ENCODE measurements around the gene SH3PXD2A. TPM values are rescaled to one million over a fixed set of nuclear protein-coding genes. Genes with fewer than 3 reads are reported as not detected.

The SH3PXD2A gene
- total and polyA plus RNA-seq, 10 of the 15 experiments (the other 5 are each of a cell fraction or from before 2014, with no cell fraction given): 0.63 to 14.0 (median 4.4) TPM

GRCh38 chr10:103854265-103854685 lies 1.1 kb downstream of the SH3PXD2A start:
- FAIRE-seq: no peak
- no peak overlapping the region for H3K4me2 ChIP-seq (ENCODE audit: control insufficient read depth, insufficient read depth)
- intact Hi-C loops (cut with micrococcal nuclease; ENCODE audit: unreplicated experiment): no loop called here

GRCh38 chr10:103853428-103854264 lies 1.7 kb downstream of the SH3PXD2A start:
- DNase-seq (ENCODE audit: low read depth, low spot score) (no peak), FAIRE-seq (no peak), ATAC-seq (no peak)
- SMC1A ChIA-PET (ENCODE audit: uncharacterized antibody, unreplicated experiment): interaction anchor here (0.6 to 2.5 kb wide), 4 partner anchors 8 to 168 kb away, joined by 3 to 13 read pairs (median 3); no protein-coding TSS in a partner anchor
- WGBS (ENCODE audit: insufficient coverage, insufficient replicate concordance, low lambda C conversion rate, missing lambda C conversion rate): 46% methylated on average over 9 of the region's 9 CpGs
- Histone ChIP-seq H3K9ac (ENCODE audit: control insufficient read depth, insufficient read depth, low read length) (no peak overlapping the region), H2AFZ (ENCODE audit: control insufficient read depth, low read depth, low read length) (no peak overlapping the region), H3K9me3 (replicated peaks; ENCODE audit: control insufficient read depth, insufficient read depth, low read length) (no peaks in the 10 kb centered on the region), H3K4me2 (ENCODE audit: control insufficient read depth, insufficient read depth) (no peak overlapping the region), H3K79me2 (ENCODE audit: control insufficient read depth, insufficient read depth, low read length) (no peaks in the 10 kb centered on the region), H3K27me3 (replicated peaks in 1 of 2; ENCODE audit: control insufficient read depth in 2 of 2, insufficient read depth in 2 of 2, low read length in 1 of 2) (peaks cover 10 to 18% of the 10 kb centered on the region in 2 experiments), H3K27ac (ENCODE audit: control insufficient read depth, insufficient read depth) (no peak overlapping the region), H3K4me1 (ENCODE audit: control insufficient read depth, insufficient read depth, low read length) (no peaks in the 10 kb centered on the region), H4K20me1 (ENCODE audit: control insufficient read depth, insufficient read depth) (no peaks in the 10 kb centered on the region), H3K36me3 (ENCODE audit: control insufficient read depth in 2 of 2, insufficient read depth in 2 of 2, low read length in 1 of 2) (no peaks in the 10 kb centered on the region), H3K4me3 (no peak overlapping the region)
- RAD21 ChIA-PET (ENCODE audit: unreplicated experiment): interaction anchor here (1.2 to 3.6 kb wide), 2 partner anchors 78 to 141 kb away, joined by 3 to 14 read pairs; no protein-coding TSS in a partner anchor
- no TSS peak for BruUV-seq (replicated peaks)
- in situ Hi-C loops (cut with MboI) (no loop called here), intact Hi-C loops (cut with micrococcal nuclease; ENCODE audit: unreplicated experiment) (no loop called here)
- POLR2A ChIA-PET: no interaction called here
- CTCF ChIA-PET: interaction anchor here (1.1 to 3.2 kb wide), 4 partner anchors 34 to 365 kb away, joined by 3 to 17 read pairs (median 3); no protein-coding TSS in a partner anchor
- TF ChIP-seq IRF5 (IDR thresholded peaks at IDR 0.05; ENCODE audit: borderline replicate concordance) (no peak), ATF3 (IDR thresholded peaks at IDR 0.05; ENCODE audit: borderline replicate concordance, extremely low read depth, low read depth, low read length) (no peak), HDGF (IDR thresholded peaks at IDR 0.05) (no peak), FOXK2 (IDR thresholded peaks at IDR 0.05) (no peak), RCOR1 (conservative IDR thresholded peaks at IDR 0.05; ENCODE audit: low read depth, low read length) (no peak), SREBF1 (IDR thresholded peaks at IDR 0.05; ENCODE audit: low read length) (no peak), E4F1 (IDR thresholded peaks at IDR 0.05; ENCODE audit: borderline replicate concordance, partially characterized antibody) (no peak)

More at GRCh38 chr10:103854265-103854685, 1.1 kb downstream of the SH3PXD2A start:
- no peak overlapping the region for H3K9ac ChIP-seq (ENCODE audit: control insufficient read depth, insufficient read depth, low read length)
- TF ChIP-seq NR2C2 (IDR thresholded peaks at IDR 0.05; ENCODE audit: borderline replicate concordance, control insufficient read depth, insufficient read length, low read depth) (no peak), CHD2 (IDR thresholded peaks at IDR 0.05; ENCODE audit: borderline replicate concordance, low read depth, low read length) (no peak), MEF2B (IDR thresholded peaks at IDR 0.05; ENCODE audit: partially characterized antibody, poor library complexity, severe bottlenecking) (no peak), FOS (IDR thresholded peaks at IDR 0.05; ENCODE audit: borderline replicate concordance, extremely low read depth, insufficient read length) (no peak), IKZF1 (conservative IDR thresholded peaks at IDR 0.05) (0 out of 2 replicates have a peak, but pooled peaks have one; percentile 8)
- no peak overlapping the region for H3K4me3 ChIP-seq
- ATAC-seq: no peak; the same call in 2 of the 3 replicates
- H4K20me1 ChIP-seq (ENCODE audit: control insufficient read depth, insufficient read depth): no peaks in the 10 kb centered on the region
- H2AFZ ChIP-seq (ENCODE audit: control insufficient read depth, low read depth, low read length): no peak overlapping the region
- no peaks in the 10 kb centered on the region; the same call in 1 of the 2 replicates for H3K4me1 ChIP-seq (ENCODE audit: control insufficient read depth, insufficient read depth, low read length)
- no peaks in the 10 kb centered on the region for H3K36me3 ChIP-seq (ENCODE audit: control insufficient read depth in 2 of 2, insufficient read depth in 2 of 2, low read length in 1 of 2)
- SMC1A ChIA-PET (ENCODE audit: uncharacterized antibody, unreplicated experiment): interaction anchor here (1.2 to 2.5 kb wide), 2 partner anchors 40 to 141 kb away, joined by 4 to 13 read pairs; no protein-coding TSS in a partner anchor
- no peak overlapping the region for H3K27ac ChIP-seq (ENCODE audit: control insufficient read depth, insufficient read depth)
- RAD21 ChIA-PET (ENCODE audit: unreplicated experiment): interaction anchor here (1.2 to 3.6 kb wide), 3 partner anchors 72 to 141 kb away, joined by 3 to 14 read pairs (median 3); no protein-coding TSS in a partner anchor
- in situ Hi-C loops (cut with MboI): no loop called here
- no peaks in the 10 kb centered on the region for H3K79me2 ChIP-seq (ENCODE audit: control insufficient read depth, insufficient read depth, low read length)
- no peaks in the 10 kb centered on the region for H3K9me3 ChIP-seq (replicated peaks; ENCODE audit: control insufficient read depth, insufficient read depth, low read length)
- CTCF ChIA-PET: interaction anchor here (1.1 to 3.2 kb wide), 2 partner anchors 141 to 366 kb away, joined by 3 to 17 read pairs; no protein-coding TSS in a partner anchor
- BruUV-seq (replicated peaks): no TSS peak
- 1% methylated on average over 13 of the region's 13 CpGs for WGBS (ENCODE audit: insufficient coverage, insufficient replicate concordance, low lambda C conversion rate, missing lambda C conversion rate)
- no peak for DNase-seq (ENCODE audit: low read depth, low spot score)
- H3K27me3 ChIP-seq (replicated peaks in 1 of 2; ENCODE audit: control insufficient read depth in 2 of 2, insufficient read depth in 2 of 2, low read length in 1 of 2): peaks cover 10 to 18% of the 10 kb centered on the region in 2 experiments
- POLR2A ChIA-PET: no interaction called here

All from GM12878 (cell line).